SU-DHL-6 (cell line): ENCODE data around the gene ACCSL.

Experiments
- H2AFZ ChIP-seq: fragments of 200-600 bp; sonication (generic); 2 replicates; pipeline ENCODE4 v1.6.1; 2014; ENCODE audit warnings: low read depth, mild to moderate bottlenecking, moderate library complexity, mixed read lengths, antibody characterized with exemption, low read length; ENCODE audit not compliant: severe bottlenecking
- H3F3A ChIP-seq: fragments of 200-600 bp; shearing (Covaris generic); 2 replicates; pipeline ENCODE4 v1.6.0; 2016; ENCODE audit warnings: antibody characterized with exemption, mild to moderate bottlenecking; ENCODE audit not compliant: insufficient read depth
- H3K27ac ChIP-seq: fragments of 200-600 bp; sonication (generic); 2 replicates; pipeline ENCODE4 v1.5.1; 2016; ENCODE audit warnings: low read depth, mild to moderate bottlenecking, low read length, moderate library complexity, mixed read lengths
- H3K27me3 ChIP-seq: fragments of 200-600 bp; sonication (generic), shearing (Covaris generic); 2 replicates; pipeline ENCODE4 v1.6.0; 2014; ENCODE audit warnings: mild to moderate bottlenecking, low read length
- H3K36me3 ChIP-seq: fragments of 200-600 bp; sonication (generic); 2 replicates; pipeline ENCODE4 v1.6.1; 2014; ENCODE audit warnings: mild to moderate bottlenecking, low read length, mixed read lengths
- H3K4me2 ChIP-seq: fragments of 300-600, 200-600 bp; shearing (Covaris generic), sonication (generic); 2 replicates; pipeline ENCODE4 v1.6.0; 2014; ENCODE audit warnings: low read length, low read depth, mild to moderate bottlenecking; ENCODE audit not compliant: poor library complexity, severe bottlenecking
- H3K4me3 ChIP-seq: fragments of 200-600 bp; sonication (generic); 2 replicates; pipeline ENCODE4 v1.5.1; 2014; ENCODE audit warnings: antibody characterized with exemption, low read length, mild to moderate bottlenecking, mixed read lengths; ENCODE audit not compliant: insufficient read depth, poor library complexity, severe bottlenecking
- H3K79me2 ChIP-seq: fragments of 200-600 bp; sonication (generic); 2 replicates; pipeline ENCODE4 v1.6.1; 2014; ENCODE audit warnings: mild to moderate bottlenecking, low read length, moderate library complexity; ENCODE audit not compliant: insufficient read depth
- H3K9ac ChIP-seq: fragments of 200-600 bp; sonication (generic); 2 replicates; pipeline ENCODE4 v1.7.0; 2014; ENCODE audit warnings: mild to moderate bottlenecking, low read length
- H3K9me2 ChIP-seq: fragments of 200-600 bp; sonication (generic); replicated peaks from 2 replicates; pipeline ENCODE4 v1.6.1; 2014; ENCODE audit warnings: low read length; ENCODE audit not compliant: insufficient read depth
- H3K9me3 ChIP-seq: fragments of 200-600 bp; sonication (generic); 2 replicates; pipeline ENCODE4 v1.6.1; 2014; ENCODE audit warnings: low read length, mixed read lengths; ENCODE audit not compliant: insufficient read depth
- H4K20me1 ChIP-seq: fragments of 200-600 bp; sonication (generic); 2 replicates; pipeline ENCODE4 v1.6.1; 2014; ENCODE audit warnings: low read depth, mild to moderate bottlenecking, antibody characterized with exemption, low read length, moderate library complexity, mixed read lengths
- CTCF ChIP-seq: fragments of 200-600 bp; sonication (generic); IDR thresholded peaks from one replicate; pipeline ENCODE4 v1.5.1; 2017; ENCODE audit warnings: antibody characterized with exemption, mild to moderate bottlenecking, low read length, moderate library complexity; ENCODE audit not compliant: insufficient read depth, poor library complexity, severe bottlenecking
- EZH2phosphoT487 ChIP-seq: fragments of 200-600 bp; sonication (generic), shearing (Covaris generic); conservative IDR thresholded peaks from 2 replicates; pipeline ENCODE4 v1.6.1; 2018; ENCODE audit warnings: mild to moderate bottlenecking, antibody characterized with exemption, low read length, moderate library complexity, mixed read lengths

ACCSL gene

GRCh38 chr11:44005063-44005701, 42.6 kb upstream of the ACCSL start:
- H3K27ac ChIP-seq, result no peak overlapping the region
- H3K9me3 ChIP-seq, result no peaks in the 10 kb centered on the region
- no peaks in the 10 kb centered on the region for H3K36me3 ChIP-seq
- no peak overlapping the region for H2AFZ ChIP-seq
- no peak for TF ChIP-seq EZH2phosphoT487
- TF ChIP-seq CTCF, result no peak
- no peak overlapping the region for H3K9ac ChIP-seq
- no peaks in the 10 kb centered on the region for H3K27me3 ChIP-seq
- H3K4me2 ChIP-seq, result no peak overlapping the region
- H4K20me1 ChIP-seq, result no peaks in the 10 kb centered on the region
- no peak overlapping the region for H3K4me3 ChIP-seq
- no peaks in the 10 kb centered on the region for H3F3A ChIP-seq
- no peaks in the 10 kb centered on the region for H3K79me2 ChIP-seq
- no peaks in the 10 kb centered on the region for H3K9me2 ChIP-seq

GRCh38 chr11:44005956-44006355, 41.8 kb upstream of the ACCSL start:
- Histone ChIP-seq H3K79me2 (no peaks in the 10 kb centered on the region), H3K9me2 (no peaks in the 10 kb centered on the region), H3K4me3 (no peak overlapping the region), H3K36me3 (no peaks in the 10 kb centered on the region), H3K27me3 (no peaks in the 10 kb centered on the region), H3F3A (no peaks in the 10 kb centered on the region), H3K9ac (no peak overlapping the region), H4K20me1 (no peaks in the 10 kb centered on the region), H3K27ac (no peak overlapping the region), H2AFZ (no peak overlapping the region), H3K9me3 (no peaks in the 10 kb centered on the region), H3K4me2 (no peak overlapping the region)
- no peak for TF ChIP-seq EZH2phosphoT487

GRCh38 chr11:44006917-44007361, 40.8 kb upstream of the ACCSL start:
- Histone ChIP-seq H3K4me3 (no peak overlapping the region), H4K20me1 (no peaks in the 10 kb centered on the region), H3K9ac (no peak overlapping the region), H3K36me3 (no peaks in the 10 kb centered on the region), H3K79me2 (no peaks in the 10 kb centered on the region), H3K4me2 (no peak overlapping the region), H3K9me2 (no peaks in the 10 kb centered on the region), H3F3A (no peaks in the 10 kb centered on the region), H3K27me3 (no peaks in the 10 kb centered on the region), H3K27ac (no peak overlapping the region), H3K9me3 (no peaks in the 10 kb centered on the region), H2AFZ (no peak overlapping the region)
- TF ChIP-seq CTCF, result no peak
- no peak for TF ChIP-seq EZH2phosphoT487

GRCh38 chr11:44007481-44008087, 40.2 kb upstream of the ACCSL start:
- Histone ChIP-seq H3K27me3 (no peaks in the 10 kb centered on the region), H4K20me1 (no peaks in the 10 kb centered on the region), H3K36me3 (no peaks in the 10 kb centered on the region), H3K4me3 (no peak overlapping the region), H3K9me2 (no peaks in the 10 kb centered on the region), H3K9ac (no peak overlapping the region), H3K79me2 (no peaks in the 10 kb centered on the region), H3K27ac (no peak overlapping the region), H3F3A (no peaks in the 10 kb centered on the region), H3K9me3 (no peaks in the 10 kb centered on the region), H3K4me2 (no peak overlapping the region), H2AFZ (no peak overlapping the region)
- TF ChIP-seq EZH2phosphoT487, result no peak
- no peak for TF ChIP-seq CTCF
